ENCODE measurements around the gene LARP6. TPM values are rescaled to one million over a fixed set of nuclear protein-coding genes. Genes with fewer than 3 reads are reported as not detected.
"Not testable (repeated sequence)": the region's sequence is repeated elsewhere in the genome, so short reads cannot be mapped to it uniquely, and the experiment has no call there.

LARP6 gene
- total RNA-seq, 2 donors from 2014 or later = not detected

DNA sequence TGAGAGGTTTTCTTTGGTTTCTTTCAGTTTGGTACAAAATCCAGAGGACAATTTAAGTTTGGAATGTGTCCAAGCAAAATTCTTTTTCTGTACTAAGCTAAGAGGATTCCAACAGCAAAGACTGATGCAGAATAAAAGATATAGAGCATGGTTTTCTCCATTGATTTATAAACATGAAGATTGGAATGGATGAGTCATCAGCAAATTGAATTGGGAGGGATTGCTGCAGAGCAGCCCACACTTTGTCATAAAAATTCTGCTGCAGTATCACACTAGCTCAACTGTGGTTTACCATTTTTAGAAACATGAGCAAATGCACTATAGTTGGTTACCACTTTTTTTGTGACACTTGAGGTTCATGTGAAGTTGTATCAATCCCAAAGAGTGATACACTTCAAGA is 16.1 kb upstream of the LARP6 start:
- no peak overlapping the region for H3K27ac Mint-ChIP-seq
- peaks cover 4% of the 10 kb centered on the region in 2 donors for H3K4me1 Mint-ChIP-seq (ENCODE audit: low read depth in 2 of 2)
- H3K9me3 Mint-ChIP-seq = no peaks in the 10 kb centered on the region
- H3K4me3 Mint-ChIP-seq = no peak overlapping the region
- peaks cover 22 to 24% of the 10 kb centered on the region in 2 donors for H3K27me3 Mint-ChIP-seq
- ATAC-seq (peak in 1 of 2 donors; percentile 57), DNase-seq (ENCODE audit: low spot score) (no peak)
- no peaks in the 10 kb centered on the region for H3K36me3 Mint-ChIP-seq

GRCh38 chr15:70869346-70869745 is 15.4 kb upstream of the LARP6 start:
- DNase-seq (ENCODE audit: low spot score) (no peak), ATAC-seq (no peak)
- Mint-ChIP-seq H3K27me3 (peaks cover 16 to 19% of the 10 kb centered on the region in 2 donors), H3K36me3 (no peaks in the 10 kb centered on the region), H3K4me3 (no peak overlapping the region), H3K4me1 (ENCODE audit: low read depth in 2 of 2) (peaks cover 4% of the 10 kb centered on the region in 2 donors), H3K9me3 (no peaks in the 10 kb centered on the region), H3K27ac (no peak overlapping the region)

DNA sequence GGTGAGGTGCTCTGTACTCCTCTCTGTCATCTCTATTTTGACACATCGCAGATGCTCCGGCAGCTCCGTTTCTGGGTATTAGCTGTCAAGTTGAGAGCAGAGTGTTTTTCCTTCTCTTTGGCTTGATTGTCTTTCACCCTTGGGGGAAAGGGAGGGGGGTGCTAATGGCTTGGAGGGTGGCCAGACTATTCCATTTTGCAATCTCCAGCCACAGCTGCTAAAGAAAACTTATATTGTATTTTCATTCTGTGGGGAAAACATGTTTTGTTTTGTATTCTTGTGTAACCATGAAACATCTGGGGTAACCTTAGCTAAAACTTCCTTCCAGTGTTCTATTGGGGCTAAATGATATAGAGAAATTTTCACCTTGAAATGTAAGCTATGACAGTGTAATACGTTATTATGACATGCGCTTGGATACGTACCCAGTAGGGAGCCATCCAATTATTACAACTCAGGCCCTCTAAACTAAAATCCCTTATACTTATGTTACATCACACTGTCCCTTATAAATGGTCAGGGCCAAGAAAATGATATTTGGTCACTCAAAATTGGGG is 14.0 kb upstream of the LARP6 start:
- Mint-ChIP-seq H3K27me3 (peaks cover 5 to 8% of the 10 kb centered on the region in 2 donors), H3K4me3 (no peak overlapping the region), H3K4me1 (ENCODE audit: low read depth in 2 of 2) (peaks cover 4% of the 10 kb centered on the region in 2 donors), H3K36me3 (no peaks in the 10 kb centered on the region), H3K27ac (no peak overlapping the region), H3K9me3 (no peaks in the 10 kb centered on the region)
- ATAC-seq (no peak), DNase-seq (ENCODE audit: low spot score) (no peak)

- Mint-ChIP-seq H3K4me3 (no peak overlapping the region), H3K36me3 (no peaks in the 10 kb centered on the region), H3K9me3 (no peaks in the 10 kb centered on the region), H3K27ac (no peak overlapping the region), H3K27me3 (peaks cover 0 to 3% of the 10 kb centered on the region in 2 donors), H3K4me1 (ENCODE audit: low read depth in 2 of 2) (peaks cover 4% of the 10 kb centered on the region in 2 donors)
- DNase-seq (ENCODE audit: low spot score) (no peak), ATAC-seq (no peak)
Measured at GRCh38 chr15:70866982-70867641, 13.2 kb upstream of the LARP6 start.

GRCh38 chr15:70863450-70864218 is 9.7 kb upstream of the LARP6 start:
- H3K9me3 Mint-ChIP-seq = no peaks in the 10 kb centered on the region
- no peaks in the 10 kb centered on the region for H3K4me1 Mint-ChIP-seq (ENCODE audit: low read depth in 2 of 2)
- ATAC-seq = peak in 1 of 2 donors; percentile 32
- H3K4me3 Mint-ChIP-seq = no peak overlapping the region
- no peak overlapping the region for H3K27ac Mint-ChIP-seq
- no peak for DNase-seq (ENCODE audit: low spot score)
- no peaks in the 10 kb centered on the region for H3K36me3 Mint-ChIP-seq
- peaks cover 8 to 12% of the 10 kb centered on the region in 2 donors for H3K27me3 Mint-ChIP-seq

GRCh38 chr15:70859998-70860397 is 6.0 kb upstream of the LARP6 start:
- no peak overlapping the region for H3K4me3 Mint-ChIP-seq
- no peaks in the 10 kb centered on the region for H3K36me3 Mint-ChIP-seq
- peaks cover 18 to 41% of the 10 kb centered on the region in 2 donors for H3K27me3 Mint-ChIP-seq
- H3K4me1 Mint-ChIP-seq (ENCODE audit: low read depth in 2 of 2) = no peaks in the 10 kb centered on the region
- H3K27ac Mint-ChIP-seq = no peak overlapping the region
- DNase-seq (ENCODE audit: low spot score) (no peak), ATAC-seq (no peak)
- no peaks in the 10 kb centered on the region for H3K9me3 Mint-ChIP-seq

DNA sequence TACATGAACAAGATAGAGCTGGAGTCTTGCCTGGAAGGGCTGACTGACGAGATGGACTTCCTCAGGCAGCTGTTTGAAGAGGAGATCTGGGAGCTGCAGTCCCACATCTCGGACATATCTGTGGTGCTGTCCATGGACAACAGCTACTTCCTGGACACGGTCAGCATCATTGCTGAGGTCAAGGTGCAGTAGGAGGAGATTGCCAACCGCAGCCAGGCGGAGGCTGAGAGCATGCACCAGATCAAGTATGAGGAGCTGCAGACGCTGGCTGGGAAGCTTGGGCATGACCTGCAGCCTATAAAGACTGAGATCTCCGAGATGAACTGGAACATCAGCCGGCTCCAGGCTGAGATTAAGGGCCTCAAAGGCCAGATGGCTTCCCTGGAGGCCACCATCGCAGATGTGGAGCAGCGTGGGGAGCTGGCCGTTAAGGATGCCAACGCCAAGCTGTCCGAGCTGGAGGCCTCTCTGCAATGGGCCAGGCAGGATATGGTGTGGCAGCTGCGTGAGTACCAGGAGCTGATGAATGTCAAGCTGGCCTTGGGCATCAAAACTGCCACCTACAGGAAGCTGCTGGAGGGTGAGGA is 5.5 kb upstream of the LARP6 start:
- Mint-ChIP-seq H3K4me3 (no peak overlapping the region), H3K9me3 (no peaks in the 10 kb centered on the region), H3K27me3 (peaks cover 23 to 47% of the 10 kb centered on the region in 2 donors), H3K4me1 (ENCODE audit: low read depth in 2 of 2) (peaks cover 0 to 2% of the 10 kb centered on the region in 2 donors), H3K27ac (no peak overlapping the region), H3K36me3 (no peaks in the 10 kb centered on the region)
- DNase-seq (ENCODE audit: low spot score) = no peak
- no peak for ATAC-seq

GRCh38 chr15:70858614-70859321 is 4.8 kb upstream of the LARP6 start:
- not testable (repeated sequence) for H3K9me3 Mint-ChIP-seq; H3K36me3 Mint-ChIP-seq; H3K4me3 Mint-ChIP-seq; DNase-seq (ENCODE audit: low spot score); ATAC-seq; H3K4me1 Mint-ChIP-seq (ENCODE audit: low read depth in 2 of 2); H3K27ac Mint-ChIP-seq
- H3K27me3 Mint-ChIP-seq = peaks cover 25 to 49% of the 10 kb centered on the region in 2 donors

GRCh38 chr15:70857562-70858285 is 3.8 kb upstream of the LARP6 start:
- no peak for DNase-seq (ENCODE audit: low spot score)

DNA sequence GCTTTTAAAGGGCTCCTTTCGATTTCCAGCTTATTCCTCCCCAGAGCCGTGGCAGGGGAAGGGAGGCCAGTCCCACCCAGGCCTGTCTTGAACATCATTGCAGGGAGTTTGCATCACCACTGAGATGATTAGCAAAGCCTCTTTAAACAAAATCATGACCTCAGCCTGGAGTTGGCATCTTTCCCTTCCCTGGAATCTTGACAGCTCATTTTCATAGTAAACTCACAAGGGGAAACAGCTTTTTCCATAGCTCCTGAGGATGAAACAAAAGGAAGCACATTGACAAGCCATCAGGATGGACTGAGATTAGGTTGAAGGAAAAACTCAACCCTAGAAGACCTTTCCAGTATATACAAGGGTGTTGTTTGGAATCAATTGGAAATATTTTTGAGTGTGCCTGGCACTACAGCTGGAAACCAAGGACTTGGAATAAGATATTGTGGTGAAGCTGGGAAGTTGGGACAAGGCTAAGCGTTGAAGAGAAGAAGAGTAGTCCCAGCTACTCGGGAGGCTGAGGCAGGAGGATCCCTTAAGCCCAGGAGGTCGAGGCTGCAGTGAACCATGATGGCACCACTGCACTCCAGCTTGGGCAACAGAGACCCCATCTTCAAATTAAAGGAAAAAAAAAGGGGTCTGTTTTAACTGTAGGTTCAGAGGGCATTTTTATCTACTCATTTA is 3.1 kb upstream of the LARP6 start:
- Mint-ChIP-seq H3K27me3 (peaks cover 31 to 58% of the 10 kb centered on the region in 2 donors), H3K4me1 (ENCODE audit: low read depth in 2 of 2) (peaks cover 0 to 5% of the 10 kb centered on the region in 2 donors), H3K4me3 (no peak overlapping the region), H3K9me3 (no peaks in the 10 kb centered on the region), H3K36me3 (no peaks in the 10 kb centered on the region), H3K27ac (no peak overlapping the region)
- no peak for DNase-seq (ENCODE audit: low spot score)
- ATAC-seq = no peak

More at GRCh38 chr15:70857562-70858285, 3.8 kb upstream of the LARP6 start:
- Mint-ChIP-seq H3K27me3 (peaks cover 28 to 52% of the 10 kb centered on the region in 2 donors), H3K9me3 (no peaks in the 10 kb centered on the region), H3K4me1 (ENCODE audit: low read depth in 2 of 2) (peaks cover 0 to 5% of the 10 kb centered on the region in 2 donors), H3K4me3 (no peak overlapping the region), H3K36me3 (no peaks in the 10 kb centered on the region), H3K27ac (no peak overlapping the region)
- ATAC-seq = no peak

DNA sequence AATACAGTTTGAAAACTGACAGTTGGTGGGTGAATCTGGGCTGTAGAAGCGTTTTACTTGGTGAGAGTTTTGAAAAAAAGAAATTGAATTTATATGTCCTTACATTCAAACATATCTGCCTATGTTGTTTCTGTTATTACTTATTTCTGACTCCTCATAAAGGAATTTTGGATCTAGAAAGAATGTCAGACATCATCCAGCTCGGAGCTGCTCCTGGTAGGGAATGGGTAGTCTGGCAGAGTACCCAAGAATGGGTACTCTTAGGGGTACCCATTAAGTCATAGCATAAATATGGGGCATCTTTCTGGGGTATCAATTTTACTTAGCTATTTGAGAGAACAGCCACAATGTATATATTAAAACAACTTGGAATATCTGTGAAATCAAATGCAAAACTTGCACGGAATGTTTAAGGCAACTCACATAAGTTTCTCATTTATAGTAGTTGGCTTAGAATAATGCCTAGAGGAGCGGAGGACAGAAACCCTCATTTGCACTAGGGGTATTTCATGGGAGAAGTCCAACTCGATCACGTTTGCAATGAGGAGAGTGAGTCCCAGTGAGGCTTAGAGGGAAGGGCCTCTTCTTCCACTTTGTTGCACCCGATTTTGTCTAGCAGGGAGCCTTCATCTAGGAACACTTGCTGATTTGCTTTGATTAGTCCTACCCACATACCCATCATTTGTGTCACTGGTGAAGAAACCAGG is 2.4 kb upstream of the LARP6 start:
- H3K36me3 Mint-ChIP-seq = no peaks in the 10 kb centered on the region
- peaks cover 36 to 59% of the 10 kb centered on the region in 2 donors for H3K27me3 Mint-ChIP-seq
- peaks cover 0 to 5% of the 10 kb centered on the region in 2 donors for H3K4me1 Mint-ChIP-seq (ENCODE audit: low read depth in 2 of 2)
- ATAC-seq (no peak), DNase-seq (ENCODE audit: low spot score) (no peak)
- H3K27ac Mint-ChIP-seq = no peak overlapping the region
- H3K9me3 Mint-ChIP-seq = no peaks in the 10 kb centered on the region
- no peak overlapping the region for H3K4me3 Mint-ChIP-seq

GRCh38 chr15:70855764-70856163 is 1.8 kb upstream of the LARP6 start:
- no peak overlapping the region for H3K4me3 Mint-ChIP-seq
- H3K4me1 Mint-ChIP-seq (ENCODE audit: low read depth in 2 of 2) = peaks cover 0 to 5% of the 10 kb centered on the region in 2 donors
- peaks cover 39 to 65% of the 10 kb centered on the region in 2 donors for H3K27me3 Mint-ChIP-seq
- ATAC-seq (no peak), DNase-seq (ENCODE audit: low spot score) (no peak)
- H3K9me3 Mint-ChIP-seq = no peaks in the 10 kb centered on the region
- H3K36me3 Mint-ChIP-seq = no peaks in the 10 kb centered on the region
- no peak overlapping the region for H3K27ac Mint-ChIP-seq

Data from natural killer cell treated with Interleukin-12 subunit alpha and Interleukin-12 subunit beta and Interleukin-15 and Interleukin-18, amount 100 ng/mL, for 72 hours (primary cell).